GM12878 (cell line): ENCODE results near the gene PAX9. TPM values are rescaled to one million over a fixed set of nuclear protein-coding genes. Genes with fewer than 3 reads are reported as not detected.

Experiments
- ATAC-seq: fragments of 200-7000 bp; cut with Tn5 transposase; 3 replicates; pipeline ENCODE4 v1.9.1; 2020; ENCODE audit warnings: mild to moderate bottlenecking, moderate library complexity
- BruUV-seq: library from RNA; stranded (reverse); fragments of 400-500 nt; replicated peaks from 2 replicates; lab custom pipeline; 2021; lab: Mats Ljungman, UMichigan
- CTCF ChIA-PET: fragments of 300-600 bp; sonication (Branson Sonifier 250); formaldehyde crosslinking; extraction: SDS; loops from one replicate; lab custom pipeline; 2021; ENCODE audit warnings: inconsistent platforms; lab: Yijun Ruan, JAX
- POLR2A ChIA-PET: fragments of 350-600 bp; formaldehyde crosslinking; extraction: SDS; loops from one replicate; lab custom pipeline; 2021; ENCODE audit warnings: inconsistent platforms; lab: Charles Lee
- RAD21 ChIA-PET: fragments of 300-600 bp; sonication (Branson Sonifier 250); formaldehyde crosslinking; loops from one replicate; lab custom pipeline; 2023; ENCODE audit warnings: antibody characterized with exemption; ENCODE audit not compliant: unreplicated experiment; lab: Charles Lee
- SMC1A ChIA-PET: fragments of 300-600 bp; sonication (Branson Sonifier 250); formaldehyde crosslinking; loops from one replicate; lab custom pipeline; 2023; ENCODE audit not compliant: unreplicated experiment, uncharacterized antibody; lab: Charles Lee
- DNase-seq: peaks from one replicate; pipeline ENCODE4 v3.0.0-alpha.2; 2011; ENCODE audit warnings: low read depth, low spot score
- FAIRE-seq: peaks from 3 replicates; lab custom pipeline; 2011; peaks lifted over from hg19 to GRCh38; lab: Jason Lieb, UNC
- H2AFZ ChIP-seq: 2 replicates; pipeline ENCODE4 v1.6.0; 2011; ENCODE audit warnings: low read depth, low read length, control low read depth; ENCODE audit not compliant: control insufficient read depth
- H3K27ac ChIP-seq: 2 replicates; pipeline ENCODE4 v1.5.1; 2011; ENCODE audit warnings: control low read depth; ENCODE audit not compliant: control insufficient read depth, insufficient read depth
- H3K27me3 ChIP-seq, 2 experiments: replicated peaks in 1 of 2; 2 replicates each; pipeline versions ENCODE4 v1.6.0 to v1.6.1; 2011; ENCODE audit warnings: low read length in 1 of 2; ENCODE audit not compliant: control insufficient read depth in 2 of 2, insufficient read depth in 2 of 2
- H3K36me3 ChIP-seq, 2 experiments: 2 replicates each; pipeline ENCODE4 v1.5.1; 2011; ENCODE audit warnings: low read length in 1 of 2; ENCODE audit not compliant: control insufficient read depth in 2 of 2, insufficient read depth in 2 of 2
- H3K4me1 ChIP-seq: 2 replicates; pipeline ENCODE4 v1.6.1; 2011; ENCODE audit warnings: mild to moderate bottlenecking, low read length, moderate library complexity, mixed read lengths; ENCODE audit not compliant: control insufficient read depth, insufficient read depth
- H3K4me2 ChIP-seq: 2 replicates; pipeline ENCODE4 v1.6.0; 2011; ENCODE audit warnings: control low read depth; ENCODE audit not compliant: control insufficient read depth, insufficient read depth
- H3K4me3 ChIP-seq: fragments of 200-600 bp; sonication (generic); 2 replicates; pipeline ENCODE4 v1.5.1; 2016
- H3K79me2 ChIP-seq: 2 replicates; pipeline ENCODE4 v1.6.0; 2011; ENCODE audit warnings: low read length; ENCODE audit not compliant: control insufficient read depth, insufficient read depth
- H3K9ac ChIP-seq: 2 replicates; pipeline ENCODE4 v1.8.0; 2011; ENCODE audit warnings: low read length, control low read depth, mixed read lengths; ENCODE audit not compliant: control insufficient read depth, insufficient read depth
- H3K9me3 ChIP-seq: replicated peaks from 3 replicates; pipeline ENCODE4 v1.5.1; 2011; ENCODE audit warnings: mild to moderate bottlenecking, low read length; ENCODE audit not compliant: control insufficient read depth, insufficient read depth
- H4K20me1 ChIP-seq: 2 replicates; pipeline ENCODE4 v1.6.0; 2011; ENCODE audit not compliant: control insufficient read depth, insufficient read depth
- ATF3 ChIP-seq: IDR thresholded peaks from 2 replicates; pipeline ENCODE4 v1.6.1; 2011; ENCODE audit warnings: low read depth, mild to moderate bottlenecking, low read length, moderate library complexity, borderline replicate concordance; ENCODE audit errors: extremely low read depth
- ATF7 ChIP-seq: fragments of 450-650 bp; IDR thresholded peaks from 2 replicates; pipeline ENCODE4 v1.6.1; 2016; ENCODE audit warnings: low read depth, mild to moderate bottlenecking
- CHD4 ChIP-seq: fragments of 200-600 bp; sonication (generic); IDR thresholded peaks from 2 replicates; pipeline ENCODE4 v1.6.1; 2016; ENCODE audit warnings: mild to moderate bottlenecking
- CREM ChIP-seq: IDR thresholded peaks from 2 replicates; pipeline ENCODE4 v1.6.1; 2014; ENCODE audit warnings: antibody characterized with exemption, low read depth
- E2F4 ChIP-seq: IDR thresholded peaks from 2 replicates; pipeline ENCODE4 v1.6.1; 2012; ENCODE audit warnings: low read depth, low read length, improper control_type of control experiment
- E4F1 ChIP-seq: fragments of 450-650 bp; IDR thresholded peaks from 2 replicates; pipeline ENCODE4 v1.6.1; 2018; ENCODE audit warnings: borderline replicate concordance, mild to moderate bottlenecking; ENCODE audit not compliant: partially characterized antibody
- ETV6 ChIP-seq, 2 experiments: fragments of 450-650 bp in 1 of 2; IDR thresholded peaks in 1 of 2; conservative IDR thresholded peaks in 1 of 2; 2 replicates each; pipeline ENCODE4 v1.6.1; 2014; ENCODE audit warnings: antibody characterized with exemption in 1 of 2, borderline replicate concordance in 1 of 2, low read depth in 1 of 2, mild to moderate bottlenecking in 1 of 2, moderate library complexity in 1 of 2
- KDM1A ChIP-seq: fragments of 200-600 bp; sonication (generic); IDR thresholded peaks from 2 replicates; pipeline ENCODE4 v1.6.1; 2016; ENCODE audit warnings: borderline replicate concordance
- RB1 ChIP-seq: fragments of 450-650 bp; formaldehyde crosslinking; IDR thresholded peaks from 2 replicates; pipeline ENCODE4 v1.6.1; 2017; ENCODE audit warnings: mild to moderate bottlenecking, borderline replicate concordance
- RCOR1 ChIP-seq: conservative IDR thresholded peaks from 2 replicates; pipeline ENCODE4 v1.6.1; 2012; ENCODE audit warnings: low read depth, low read length, improper control_type of control experiment
- RUNX3 ChIP-seq: IDR thresholded peaks from 2 replicates; pipeline ENCODE4 v1.6.1; 2012; ENCODE audit warnings: low read length, inconsistent platforms
- STAT3 ChIP-seq: IDR thresholded peaks from 2 replicates; pipeline ENCODE4 v1.6.1; 2011; ENCODE audit warnings: low read depth, low read length, improper control_type of control experiment
- ZNF217 ChIP-seq: fragments of 450-650 bp; IDR thresholded peaks from 2 replicates; pipeline ENCODE4 v1.6.1; 2017; ENCODE audit warnings: antibody characterized with exemption, mild to moderate bottlenecking
- ZSCAN29 ChIP-seq: fragments of 450-650 bp; IDR thresholded peaks from 2 replicates; pipeline ENCODE4 v1.6.1; 2017; ENCODE audit warnings: mild to moderate bottlenecking, moderate library complexity
- WGBS: methylation state at CpG from one replicate; pipeline ENCODE4 v1.1.6; 2016; ENCODE audit warnings: low lambda C conversion rate; ENCODE audit not compliant: insufficient replicate concordance, insufficient coverage; ENCODE audit errors: missing lambda C conversion rate; 5-methylcytosine and 5-hydroxymethylcytosine counted together
- in situ Hi-C: fragments of 300-500 bp; cut with MboI; formaldehyde crosslinking; loops from 9 replicates; pipeline ENCODE4 v1.14.3; 2018; ENCODE audit warnings: mixed read lengths
- intact Hi-C: fragments of 100-400 bp; cut with micrococcal nuclease; formaldehyde crosslinking; loops from one replicate; pipeline ENCODE4 v1.14.2; 2022; ENCODE audit not compliant: unreplicated experiment
- polyA plus RNA-seq, 11 experiments: library from polyadenylated mRNA; depleted of rRNA in 4 of 11; unstranded in 6 of 11; stranded (reverse) in 5 of 11; fragments of >200 nt; fragmentation: Nextera tagmentation in 4 of 11; fragmentation: Illumina TruSeq in 1 of 11; extraction: Ambion mirVana in 4 of 11; extraction: Trizol in 1 of 11; gene quantifications; 1 replicate in 1 of 11; 2 replicates in 10 of 11; pipeline versions ENCODE4 v1.2.1 to v1.2.3, GENCODE V29; 2011 to 2016; ENCODE audit warnings: inconsistent platforms in 2 of 11, missing spikeins in 2 of 11, low read depth in 1 of 11
- total RNA-seq, 4 experiments: library from RNA; depleted of rRNA in 3 of 4; stranded (reverse); fragments of >200 nt in 3 of 4; fragmentation: Illumina TruSeq in 1 of 4; extraction: Trizol in 1 of 4; gene quantifications; 2 replicates each; pipeline versions ENCODE4 v1.2.1 to v1.2.3, GENCODE V29; 2013 to 2021
- TF ChIP-seq, protein P1 (sequence below): fragments of 450-650 bp; IDR thresholded peaks from 2 replicates; pipeline ENCODE4 v1.6.1; 2017; ENCODE audit warnings: antibody characterized with exemption, mild to moderate bottlenecking, moderate library complexity

PAX9 gene
- total and polyA plus RNA-seq, 10 of the 15 experiments (the other 5 are each of a cell fraction or from before 2014, with no cell fraction given) = 0.03 to 8.2 (median 0.09) TPM; not detected in 3

- POLR2A ChIA-PET = no interaction called here
- intact Hi-C loops = no loop called here
- Histone ChIP-seq H3K4me1 (no peaks in the 10 kb centered on the region), H2AFZ (no peak overlapping the region), H3K4me3 (no peak overlapping the region), H3K27me3 (no peaks in the 10 kb centered on the region), H3K4me2 (no peak overlapping the region), H3K9ac (no peak overlapping the region), H3K27ac (no peak overlapping the region), H4K20me1 (no peaks in the 10 kb centered on the region), H3K36me3 (no peaks in the 10 kb centered on the region), H3K79me2 (no peaks in the 10 kb centered on the region), H3K9me3 (no peaks in the 10 kb centered on the region)
- DNase-seq (no peak), ATAC-seq (no peak), FAIRE-seq (no peak)
- RAD21 ChIA-PET = no interaction called here
- in situ Hi-C loops = no loop called here
- CTCF ChIA-PET = interaction anchor here (2.2 kb wide), 1 partner anchor 46 kb away, joined by 5 read pairs; no protein-coding TSS in a partner anchor
- no TSS peak for BruUV-seq
- SMC1A ChIA-PET = interaction anchor here (1.1 kb wide), 1 partner anchor 15 kb away, joined by 4 read pairs; no protein-coding TSS in a partner anchor
- 0% methylated on average over 2 of the region's 2 CpGs for WGBS
- TF ChIP-seq E2F4 (no peak), STAT3 (no peak), CREM (no peak), CHD4 (no peak), ATF3 (no peak), RUNX3 (no peak), RCOR1 (no peak), RB1 (no peak), ZNF217 (no peak), E4F1 (no peak), ETV6 (conservative IDR thresholded peaks at IDR 0.05 in 1 of 2, IDR thresholded peaks at IDR 0.05 in 1 of 2; ENCODE audit: borderline replicate concordance in 1 of 2, low read depth in 1 of 2) (no peak), ATF7 (no peak), ZSCAN29 (no peak), KDM1A (no peak)
- TF ChIP-seq, protein P1, sequence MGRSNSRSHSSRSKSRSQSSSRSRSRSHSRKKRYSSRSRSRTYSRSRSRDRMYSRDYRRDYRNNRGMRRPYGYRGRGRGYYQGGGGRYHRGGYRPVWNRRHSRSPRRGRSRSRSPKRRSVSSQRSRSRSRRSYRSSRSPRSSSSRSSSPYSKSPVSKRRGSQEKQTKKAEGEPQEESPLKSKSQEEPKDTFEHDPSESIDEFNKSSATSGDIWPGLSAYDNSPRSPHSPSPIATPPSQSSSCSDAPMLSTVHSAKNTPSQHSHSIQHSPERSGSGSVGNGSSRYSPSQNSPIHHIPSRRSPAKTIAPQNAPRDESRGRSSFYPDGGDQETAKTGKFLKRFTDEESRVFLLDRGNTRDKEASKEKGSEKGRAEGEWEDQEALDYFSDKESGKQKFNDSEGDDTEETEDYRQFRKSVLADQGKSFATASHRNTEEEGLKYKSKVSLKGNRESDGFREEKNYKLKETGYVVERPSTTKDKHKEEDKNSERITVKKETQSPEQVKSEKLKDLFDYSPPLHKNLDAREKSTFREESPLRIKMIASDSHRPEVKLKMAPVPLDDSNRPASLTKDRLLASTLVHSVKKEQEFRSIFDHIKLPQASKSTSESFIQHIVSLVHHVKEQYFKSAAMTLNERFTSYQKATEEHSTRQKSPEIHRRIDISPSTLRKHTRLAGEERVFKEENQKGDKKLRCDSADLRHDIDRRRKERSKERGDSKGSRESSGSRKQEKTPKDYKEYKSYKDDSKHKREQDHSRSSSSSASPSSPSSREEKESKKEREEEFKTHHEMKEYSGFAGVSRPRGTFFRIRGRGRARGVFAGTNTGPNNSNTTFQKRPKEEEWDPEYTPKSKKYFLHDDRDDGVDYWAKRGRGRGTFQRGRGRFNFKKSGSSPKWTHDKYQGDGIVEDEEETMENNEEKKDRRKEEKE = no peak
These were observed 40.8 kb downstream of the PAX9 start for GRCh38 chr14:36702474-36702873.
